Stimulated activated CD8-positive, alpha-beta memory T cell treated with anti-CD3 and anti-CD28 coated beads, Interleukin-12 subunit alpha, Interleukin-12 subunit beta, amount 100 ng/mL, for 24 hours (primary cell): ENCODE results near the gene CDC73.

Source experiments
- DNase-seq: peaks from one replicate; pipeline ENCODE4 v3.0.0-alpha.2; 2020; ENCODE audit errors: extremely low read depth

The CDC73 gene

DNA sequence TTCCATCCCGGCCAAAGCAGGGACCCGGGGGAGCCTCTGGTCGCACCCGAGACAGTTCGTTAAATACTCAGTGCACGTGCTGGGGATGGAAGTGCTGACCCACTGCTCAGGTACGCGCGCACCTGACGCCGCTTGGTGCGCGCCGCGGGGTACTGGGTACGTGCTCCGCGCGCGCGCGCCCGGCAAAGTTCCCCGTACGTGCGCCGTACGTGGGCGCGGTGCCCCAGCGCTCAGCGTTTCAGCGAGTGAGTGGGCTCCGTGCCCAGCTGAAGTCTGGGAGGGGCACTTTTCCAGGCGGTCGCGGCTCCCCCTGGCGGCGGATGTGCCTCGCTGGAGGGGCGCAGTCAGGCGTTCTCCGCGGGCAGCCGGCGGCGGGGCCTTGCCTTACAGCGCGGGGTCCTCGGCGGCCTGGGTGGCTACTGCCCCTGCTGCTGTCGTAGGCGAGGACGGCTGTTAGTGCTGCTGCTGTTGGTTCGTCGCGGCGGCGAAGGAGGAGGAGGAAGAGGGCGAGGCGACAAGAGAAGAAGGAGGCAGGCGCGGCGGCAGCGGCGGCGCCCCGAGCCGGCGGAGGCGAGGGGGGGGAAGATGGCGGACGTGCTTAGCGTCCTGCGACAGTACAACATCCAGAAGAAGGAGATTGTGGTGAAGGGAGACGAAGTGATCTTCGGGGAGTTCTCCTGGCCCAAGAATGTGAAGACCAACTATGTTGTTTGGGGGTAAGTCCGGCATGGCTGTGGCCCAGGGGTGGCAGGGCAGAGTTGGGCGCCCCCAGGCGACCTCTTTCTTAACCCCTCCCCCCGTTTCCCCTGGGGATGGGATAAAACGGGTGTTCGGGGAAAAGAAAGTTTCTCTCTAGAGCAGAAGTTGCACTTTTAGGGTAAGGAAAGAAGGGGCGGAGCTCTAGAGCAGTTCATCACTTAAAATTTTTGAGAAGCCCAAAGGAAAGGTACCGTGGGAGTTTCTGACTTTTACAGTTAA lies at the start of gene CDC73:
Gene CDC73, plus strand, starts transcription at position 416 of the 978 bp plus-strand sequence. Its CDS starts 170 bp downstream, at position 586.
- peak; percentile 99 for DNase-seq

- DNase-seq: no peak
Observed at GRCh38 chr1:193077991-193078390, 43.8 kb upstream of the CDC73 start.

GRCh38 chr1:193079187-193079586 lies 42.6 kb upstream of the CDC73 start:
- DNase-seq: no peak

DNA sequence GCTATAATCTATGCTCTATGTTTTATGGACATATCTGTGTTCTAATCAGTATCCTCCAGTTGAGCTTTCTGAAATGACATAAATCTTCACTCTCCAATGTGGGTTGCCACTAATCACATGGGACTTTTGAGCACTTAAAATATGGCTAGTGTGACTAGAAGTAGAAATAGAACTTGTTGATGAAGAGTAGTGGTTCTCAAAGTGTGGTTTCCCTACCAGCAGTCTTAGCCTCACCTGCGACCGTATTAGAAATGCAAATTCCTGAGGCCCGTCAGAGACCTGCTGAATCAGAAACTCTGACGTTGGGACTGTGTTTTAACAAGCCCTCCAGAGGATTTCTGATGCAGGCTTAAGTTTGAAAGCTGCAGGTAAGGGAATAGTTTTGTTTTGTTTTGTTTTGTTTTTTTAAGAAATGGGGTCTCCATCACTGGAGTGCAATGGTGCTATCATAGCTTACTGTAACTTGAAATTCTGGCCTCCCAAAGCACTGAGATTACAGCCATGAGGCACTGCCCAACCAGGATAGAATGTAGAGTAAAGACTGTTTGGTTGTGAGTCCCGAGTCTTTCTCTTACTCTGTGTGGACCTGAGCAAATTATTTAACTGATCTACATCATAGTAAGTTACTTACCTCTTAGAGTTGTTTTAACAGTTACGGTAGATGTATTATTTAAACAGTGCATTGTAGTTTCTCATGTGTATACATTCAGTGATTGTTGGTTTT lies 38.3 kb upstream of the CDC73 start:
- no peak for DNase-seq

DNA sequence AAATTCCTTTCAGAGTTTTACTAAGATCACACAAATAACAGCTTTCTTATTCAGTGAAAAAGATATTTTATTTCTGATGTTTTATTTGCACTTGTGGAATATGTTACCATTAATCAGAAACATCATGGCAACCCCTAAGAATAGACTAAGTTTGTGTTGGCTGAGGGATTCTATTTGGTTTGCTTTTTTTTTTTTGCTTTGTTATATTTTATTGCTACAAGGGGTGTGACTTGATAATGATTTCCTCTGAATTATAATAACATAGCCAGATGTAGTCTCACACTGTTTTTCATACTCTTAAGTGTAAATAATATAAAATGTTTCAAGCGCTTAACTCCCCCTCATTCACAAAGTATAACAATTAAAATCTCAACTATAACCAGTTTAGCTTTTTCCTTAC lies 36.6 kb upstream of the CDC73 start:
- DNase-seq: no peak

DNA sequence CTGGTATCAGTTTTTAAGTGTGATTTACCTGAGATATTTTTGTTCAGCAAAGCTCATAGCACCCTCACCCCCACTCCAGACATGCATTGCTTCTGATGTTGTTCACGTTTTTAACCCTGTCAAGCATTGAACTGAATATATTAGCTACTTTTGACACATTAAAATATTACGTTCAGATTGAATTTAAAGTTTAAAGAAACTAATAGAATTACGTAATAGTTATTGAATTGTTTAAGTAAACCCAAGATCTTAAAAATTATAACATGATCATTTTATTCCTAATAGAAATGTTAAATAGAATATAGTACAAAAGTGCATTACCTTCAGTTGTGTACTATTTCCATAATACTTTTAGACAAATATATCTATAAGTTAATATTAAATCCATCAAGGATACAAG lies 35.5 kb upstream of the CDC73 start:
- DNase-seq: no peak

- DNase-seq: no peak
Observed at GRCh38 chr1:193087893-193088292, 33.9 kb upstream of the CDC73 start.

GRCh38 chr1:193090865-193091264 lies 31.0 kb upstream of the CDC73 start:
- DNase-seq: no peak

- DNase-seq: no peak
Observed at GRCh38 chr1:193094112-193094511, 27.7 kb upstream of the CDC73 start.

DNA sequence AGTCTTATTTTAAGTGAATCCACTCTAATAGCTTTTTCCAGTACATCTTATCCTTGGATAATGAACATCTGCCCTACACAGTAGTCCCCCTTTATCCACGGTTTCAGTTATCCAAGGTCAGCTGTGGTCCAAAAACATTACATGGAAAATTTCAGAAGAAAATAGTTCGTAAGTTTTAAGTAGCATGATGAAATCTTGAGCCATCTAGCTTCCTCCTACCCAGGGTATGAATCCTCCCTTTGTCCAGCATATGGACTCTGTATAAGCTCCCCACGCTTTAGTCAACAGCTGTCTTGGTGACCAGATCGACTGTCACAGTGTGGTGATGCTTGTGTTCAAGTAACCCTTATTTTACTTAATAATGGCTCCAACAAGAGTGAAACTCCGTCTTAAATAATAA lies 19.2 kb upstream of the CDC73 start:
- no peak for DNase-seq

GRCh38 chr1:193103759-193104501 lies 17.9 kb upstream of the CDC73 start:
- no peak for DNase-seq

DNA sequence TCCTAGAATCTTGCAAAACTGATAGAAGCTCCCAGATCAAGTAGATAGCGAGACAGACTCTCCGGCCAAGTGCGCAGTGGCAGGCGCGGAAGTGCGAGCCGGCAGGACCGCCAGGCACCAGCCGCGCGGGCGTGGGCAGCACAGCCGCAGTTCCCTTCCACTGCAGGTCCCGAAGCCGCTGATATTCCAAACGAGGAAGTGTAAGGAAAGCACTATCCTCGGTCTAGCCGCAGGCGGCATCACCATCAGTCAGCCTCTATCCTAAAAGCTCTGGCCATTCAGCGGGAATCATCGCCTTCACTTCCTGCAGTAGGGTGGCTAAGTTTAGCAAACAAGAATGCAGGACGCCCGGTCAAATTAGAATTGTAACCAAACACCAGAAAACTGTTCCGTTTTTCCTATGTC lies 17.3 kb upstream of the CDC73 start:
- DNase-seq: no peak

- peak; percentile 24 for DNase-seq
Observed at GRCh38 chr1:193104907-193105820, 16.7 kb upstream of the CDC73 start, which contains the start of gene GLRX2. TSS of gene GLRX2 (minus strand) at chr1:193105414. CDS start at chr1:193105382, 32 bp downstream.

GRCh38 chr1:193105821-193106177 lies 16.0 kb upstream of the CDC73 start:
- DNase-seq: no peak

DNA sequence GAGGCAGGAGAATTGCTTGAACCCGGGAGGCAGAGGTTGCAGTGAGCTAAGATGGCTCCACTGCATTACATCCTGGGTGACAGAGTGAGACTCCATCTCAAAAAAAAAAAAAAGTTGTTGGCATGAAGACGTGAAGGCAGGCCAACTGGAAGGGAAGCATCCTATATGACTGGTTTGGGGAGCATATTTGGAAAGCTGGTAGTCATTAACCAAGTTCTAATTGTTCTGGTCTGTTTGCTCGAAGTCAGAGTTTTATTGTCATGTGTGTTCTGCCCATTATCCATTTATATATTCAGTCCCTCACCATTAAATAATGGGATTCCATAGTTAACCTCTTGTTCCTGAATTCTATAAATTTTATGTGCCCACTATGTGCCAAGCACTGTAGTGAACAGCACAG lies 13.4 kb upstream of the CDC73 start:
- no peak for DNase-seq

GRCh38 chr1:193109619-193110018 lies 12.2 kb upstream of the CDC73 start:
- no peak for DNase-seq

DNA sequence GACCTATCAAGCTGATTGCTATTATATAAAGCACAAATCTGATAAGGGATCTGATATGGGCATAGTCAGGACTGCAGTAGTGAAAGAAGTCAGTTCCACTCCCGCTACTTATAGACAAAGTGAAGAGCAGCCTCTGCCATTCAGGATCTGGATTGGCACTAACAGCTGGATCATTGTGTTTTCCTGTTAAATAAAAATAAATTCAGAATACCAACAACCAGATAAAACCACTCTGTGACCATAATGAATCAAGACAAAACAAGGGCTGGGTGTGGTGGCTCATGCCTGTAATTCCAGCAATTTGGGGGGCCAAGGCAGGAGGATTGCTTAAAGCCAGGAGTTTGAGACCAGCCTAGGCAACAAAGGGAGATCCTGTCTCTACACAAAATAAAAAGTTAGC lies 11.6 kb upstream of the CDC73 start:
- no peak for DNase-seq

- no peak for DNase-seq
Observed at GRCh38 chr1:193110864-193111263, 11.0 kb upstream of the CDC73 start.

GRCh38 chr1:193111641-193112090 lies 10.2 kb upstream of the CDC73 start:
- no peak for DNase-seq

- no peak for DNase-seq
Observed at GRCh38 chr1:193113258-193113991, 8.4 kb upstream of the CDC73 start.
